GM12878 (cell line): ENCODE measurements around the gene THSD4. TPM values are rescaled to one million over a fixed set of nuclear protein-coding genes. Genes with fewer than 3 reads are reported as not detected.

Experiments used
- ATAC-seq: fragments of 200-7000 bp; cut with Tn5 transposase; 3 replicates; pipeline ENCODE4 v1.9.1; 2020; ENCODE audit warnings: mild to moderate bottlenecking, moderate library complexity
- BruUV-seq: library from RNA; stranded (reverse); fragments of 400-500 nt; replicated peaks from 2 replicates; lab custom pipeline; 2021; lab: Mats Ljungman, UMichigan
- CTCF ChIA-PET: fragments of 300-600 bp; sonication (Branson Sonifier 250); formaldehyde crosslinking; extraction: SDS; loops from one replicate; lab custom pipeline; 2021; ENCODE audit warnings: inconsistent platforms; lab: Yijun Ruan, JAX
- POLR2A ChIA-PET: fragments of 350-600 bp; formaldehyde crosslinking; extraction: SDS; loops from one replicate; lab custom pipeline; 2021; ENCODE audit warnings: inconsistent platforms; lab: Charles Lee
- RAD21 ChIA-PET: fragments of 300-600 bp; sonication (Branson Sonifier 250); formaldehyde crosslinking; loops from one replicate; lab custom pipeline; 2023; ENCODE audit warnings: antibody characterized with exemption; ENCODE audit not compliant: unreplicated experiment; lab: Charles Lee
- SMC1A ChIA-PET: fragments of 300-600 bp; sonication (Branson Sonifier 250); formaldehyde crosslinking; loops from one replicate; lab custom pipeline; 2023; ENCODE audit not compliant: unreplicated experiment, uncharacterized antibody; lab: Charles Lee
- DNase-seq: peaks from one replicate; pipeline ENCODE4 v3.0.0-alpha.2; 2011; ENCODE audit warnings: low read depth, low spot score
- FAIRE-seq: peaks from 3 replicates; lab custom pipeline; 2011; peaks lifted over from hg19 to GRCh38; lab: Jason Lieb, UNC
- H2AFZ ChIP-seq: 2 replicates; pipeline ENCODE4 v1.6.0; 2011; ENCODE audit warnings: low read depth, low read length, control low read depth; ENCODE audit not compliant: control insufficient read depth
- H3K27ac ChIP-seq: 2 replicates; pipeline ENCODE4 v1.5.1; 2011; ENCODE audit warnings: control low read depth; ENCODE audit not compliant: control insufficient read depth, insufficient read depth
- H3K27me3 ChIP-seq, 2 experiments: replicated peaks in 1 of 2; 2 replicates each; pipeline versions ENCODE4 v1.6.0 to v1.6.1; 2011; ENCODE audit warnings: low read length in 1 of 2; ENCODE audit not compliant: control insufficient read depth in 2 of 2, insufficient read depth in 2 of 2
- H3K36me3 ChIP-seq, 2 experiments: 2 replicates each; pipeline ENCODE4 v1.5.1; 2011; ENCODE audit warnings: low read length in 1 of 2; ENCODE audit not compliant: control insufficient read depth in 2 of 2, insufficient read depth in 2 of 2
- H3K4me1 ChIP-seq: 2 replicates; pipeline ENCODE4 v1.6.1; 2011; ENCODE audit warnings: mild to moderate bottlenecking, low read length, moderate library complexity, mixed read lengths; ENCODE audit not compliant: control insufficient read depth, insufficient read depth
- H3K4me2 ChIP-seq: 2 replicates; pipeline ENCODE4 v1.6.0; 2011; ENCODE audit warnings: control low read depth; ENCODE audit not compliant: control insufficient read depth, insufficient read depth
- H3K4me3 ChIP-seq: fragments of 200-600 bp; sonication (generic); 2 replicates; pipeline ENCODE4 v1.5.1; 2016
- H3K79me2 ChIP-seq: 2 replicates; pipeline ENCODE4 v1.6.0; 2011; ENCODE audit warnings: low read length; ENCODE audit not compliant: control insufficient read depth, insufficient read depth
- H3K9ac ChIP-seq: 2 replicates; pipeline ENCODE4 v1.8.0; 2011; ENCODE audit warnings: low read length, control low read depth, mixed read lengths; ENCODE audit not compliant: control insufficient read depth, insufficient read depth
- H3K9me3 ChIP-seq: replicated peaks from 3 replicates; pipeline ENCODE4 v1.5.1; 2011; ENCODE audit warnings: mild to moderate bottlenecking, low read length; ENCODE audit not compliant: control insufficient read depth, insufficient read depth
- H4K20me1 ChIP-seq: 2 replicates; pipeline ENCODE4 v1.6.0; 2011; ENCODE audit not compliant: control insufficient read depth, insufficient read depth
- ESRRA ChIP-seq: IDR thresholded peaks from 2 replicates; pipeline ENCODE4 v1.6.1; 2012; ENCODE audit warnings: mild to moderate bottlenecking, low read length, improper control_type of control experiment
- FOS ChIP-seq: IDR thresholded peaks from 3 replicates; pipeline ENCODE4 v1.6.1; 2011; ENCODE audit warnings: borderline replicate concordance; ENCODE audit not compliant: insufficient read length; ENCODE audit errors: extremely low read depth
- FOXK2 ChIP-seq: fragments of 450-650 bp; IDR thresholded peaks from 2 replicates; pipeline ENCODE4 v1.6.1; 2017; ENCODE audit warnings: mild to moderate bottlenecking, moderate library complexity
- FOXM1 ChIP-seq: IDR thresholded peaks from 2 replicates; pipeline ENCODE4 v1.6.1; 2012; ENCODE audit warnings: low read depth, mild to moderate bottlenecking, inconsistent platforms, low read length, moderate library complexity
- HDAC6 ChIP-seq: fragments of 200-600 bp; sonication (generic); IDR thresholded peaks from one replicate; pipeline ENCODE4 v1.8.0; 2017; ENCODE audit warnings: antibody characterized with exemption; ENCODE audit not compliant: unreplicated experiment
- MTA2 ChIP-seq: fragments of 450-650 bp; IDR thresholded peaks from 2 replicates; pipeline ENCODE4 v1.6.1; 2016; ENCODE audit warnings: low read depth, mild to moderate bottlenecking, moderate library complexity
- POLR2A ChIP-seq: IDR thresholded peaks from 2 replicates; pipeline ENCODE4 v1.6.1; 2011; ENCODE audit warnings: low read depth, mild to moderate bottlenecking, low read length
- SMARCA5 ChIP-seq: fragments of 450-650 bp; IDR thresholded peaks from 2 replicates; pipeline ENCODE4 v1.6.1; 2017; ENCODE audit warnings: mild to moderate bottlenecking
- STAT3 ChIP-seq: IDR thresholded peaks from 2 replicates; pipeline ENCODE4 v1.6.1; 2011; ENCODE audit warnings: low read depth, low read length, improper control_type of control experiment
- TBL1XR1 ChIP-seq: IDR thresholded peaks from 2 replicates; pipeline ENCODE4 v1.6.1; 2012; ENCODE audit warnings: low read depth, low read length, improper control_type of control experiment
- ZNF217 ChIP-seq: fragments of 450-650 bp; IDR thresholded peaks from 2 replicates; pipeline ENCODE4 v1.6.1; 2017; ENCODE audit warnings: antibody characterized with exemption, mild to moderate bottlenecking
- WGBS: methylation state at CpG from one replicate; pipeline ENCODE4 v1.1.6; 2016; ENCODE audit warnings: low lambda C conversion rate; ENCODE audit not compliant: insufficient replicate concordance, insufficient coverage; ENCODE audit errors: missing lambda C conversion rate; 5-methylcytosine and 5-hydroxymethylcytosine counted together
- in situ Hi-C: fragments of 300-500 bp; cut with MboI; formaldehyde crosslinking; loops from 9 replicates; pipeline ENCODE4 v1.14.3; 2018; ENCODE audit warnings: mixed read lengths
- intact Hi-C: fragments of 100-400 bp; cut with micrococcal nuclease; formaldehyde crosslinking; loops from one replicate; pipeline ENCODE4 v1.14.2; 2022; ENCODE audit not compliant: unreplicated experiment
- polyA plus RNA-seq, 11 experiments: library from polyadenylated mRNA; depleted of rRNA in 4 of 11; unstranded in 6 of 11; stranded (reverse) in 5 of 11; fragments of >200 nt; fragmentation: Nextera tagmentation in 4 of 11; fragmentation: Illumina TruSeq in 1 of 11; extraction: Ambion mirVana in 4 of 11; extraction: Trizol in 1 of 11; gene quantifications; 1 replicate in 1 of 11; 2 replicates in 10 of 11; pipeline versions ENCODE4 v1.2.1 to v1.2.3, GENCODE V29; 2011 to 2016; ENCODE audit warnings: inconsistent platforms in 2 of 11, missing spikeins in 2 of 11, low read depth in 1 of 11
- total RNA-seq, 4 experiments: library from RNA; depleted of rRNA in 3 of 4; stranded (reverse); fragments of >200 nt in 3 of 4; fragmentation: Illumina TruSeq in 1 of 4; extraction: Trizol in 1 of 4; gene quantifications; 2 replicates each; pipeline versions ENCODE4 v1.2.1 to v1.2.3, GENCODE V29; 2013 to 2021
- TF ChIP-seq, protein P1 (sequence below): IDR thresholded peaks from 2 replicates; pipeline ENCODE4 v1.6.1; 2012; ENCODE audit warnings: mild to moderate bottlenecking, low read depth, low read length
- TF ChIP-seq, protein P2 (sequence below): fragments of 450-650 bp; IDR thresholded peaks from 2 replicates; pipeline ENCODE4 v1.6.1; 2018; ENCODE audit warnings: borderline replicate concordance, mild to moderate bottlenecking; ENCODE audit not compliant: partially characterized antibody
- TF ChIP-seq, protein P3 (sequence below): IDR thresholded peaks from 2 replicates; pipeline ENCODE4 v1.6.1; 2011; ENCODE audit warnings: mild to moderate bottlenecking, low read depth, low read length, moderate library complexity; ENCODE audit not compliant: insufficient replicate concordance

THSD4 gene
- total and polyA plus RNA-seq, 10 of the 15 experiments (the other 5 are each of a cell fraction or from before 2014, with no cell fraction given): 0.04 to 0.13 (median 0.05) TPM; not detected in 7

DNA sequence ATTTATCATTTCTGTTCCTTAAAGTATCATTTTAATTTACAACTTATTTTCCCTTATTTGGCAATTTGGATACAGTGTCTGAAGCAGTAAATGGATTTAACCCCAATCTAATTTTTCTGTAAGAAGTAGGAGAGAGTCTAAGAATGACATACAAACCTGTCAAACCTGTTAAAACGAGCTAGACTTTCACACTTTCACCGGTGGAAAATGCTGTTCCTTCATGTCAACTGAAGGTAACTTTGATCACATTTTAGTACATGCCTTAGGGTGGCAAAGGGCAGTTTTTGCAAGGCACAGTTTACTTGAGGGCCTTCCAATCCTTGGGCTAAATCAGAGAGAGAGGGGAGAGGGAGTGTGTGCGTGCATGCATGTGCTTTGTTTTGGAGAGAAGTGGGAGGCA, 221.4 kb downstream of the THSD4 start (continued):
- TF ChIP-seq, protein P1, sequence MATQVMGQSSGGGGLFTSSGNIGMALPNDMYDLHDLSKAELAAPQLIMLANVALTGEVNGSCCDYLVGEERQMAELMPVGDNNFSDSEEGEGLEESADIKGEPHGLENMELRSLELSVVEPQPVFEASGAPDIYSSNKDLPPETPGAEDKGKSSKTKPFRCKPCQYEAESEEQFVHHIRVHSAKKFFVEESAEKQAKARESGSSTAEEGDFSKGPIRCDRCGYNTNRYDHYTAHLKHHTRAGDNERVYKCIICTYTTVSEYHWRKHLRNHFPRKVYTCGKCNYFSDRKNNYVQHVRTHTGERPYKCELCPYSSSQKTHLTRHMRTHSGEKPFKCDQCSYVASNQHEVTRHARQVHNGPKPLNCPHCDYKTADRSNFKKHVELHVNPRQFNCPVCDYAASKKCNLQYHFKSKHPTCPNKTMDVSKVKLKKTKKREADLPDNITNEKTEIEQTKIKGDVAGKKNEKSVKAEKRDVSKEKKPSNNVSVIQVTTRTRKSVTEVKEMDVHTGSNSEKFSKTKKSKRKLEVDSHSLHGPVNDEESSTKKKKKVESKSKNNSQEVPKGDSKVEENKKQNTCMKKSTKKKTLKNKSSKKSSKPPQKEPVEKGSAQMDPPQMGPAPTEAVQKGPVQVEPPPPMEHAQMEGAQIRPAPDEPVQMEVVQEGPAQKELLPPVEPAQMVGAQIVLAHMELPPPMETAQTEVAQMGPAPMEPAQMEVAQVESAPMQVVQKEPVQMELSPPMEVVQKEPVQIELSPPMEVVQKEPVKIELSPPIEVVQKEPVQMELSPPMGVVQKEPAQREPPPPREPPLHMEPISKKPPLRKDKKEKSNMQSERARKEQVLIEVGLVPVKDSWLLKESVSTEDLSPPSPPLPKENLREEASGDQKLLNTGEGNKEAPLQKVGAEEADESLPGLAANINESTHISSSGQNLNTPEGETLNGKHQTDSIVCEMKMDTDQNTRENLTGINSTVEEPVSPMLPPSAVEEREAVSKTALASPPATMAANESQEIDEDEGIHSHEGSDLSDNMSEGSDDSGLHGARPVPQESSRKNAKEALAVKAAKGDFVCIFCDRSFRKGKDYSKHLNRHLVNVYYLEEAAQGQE: no peak
- TF ChIP-seq HDAC6 (no peak), POLR2A (no peak)
- TF ChIP-seq, all 136 proteins: peak for 0

DNA sequence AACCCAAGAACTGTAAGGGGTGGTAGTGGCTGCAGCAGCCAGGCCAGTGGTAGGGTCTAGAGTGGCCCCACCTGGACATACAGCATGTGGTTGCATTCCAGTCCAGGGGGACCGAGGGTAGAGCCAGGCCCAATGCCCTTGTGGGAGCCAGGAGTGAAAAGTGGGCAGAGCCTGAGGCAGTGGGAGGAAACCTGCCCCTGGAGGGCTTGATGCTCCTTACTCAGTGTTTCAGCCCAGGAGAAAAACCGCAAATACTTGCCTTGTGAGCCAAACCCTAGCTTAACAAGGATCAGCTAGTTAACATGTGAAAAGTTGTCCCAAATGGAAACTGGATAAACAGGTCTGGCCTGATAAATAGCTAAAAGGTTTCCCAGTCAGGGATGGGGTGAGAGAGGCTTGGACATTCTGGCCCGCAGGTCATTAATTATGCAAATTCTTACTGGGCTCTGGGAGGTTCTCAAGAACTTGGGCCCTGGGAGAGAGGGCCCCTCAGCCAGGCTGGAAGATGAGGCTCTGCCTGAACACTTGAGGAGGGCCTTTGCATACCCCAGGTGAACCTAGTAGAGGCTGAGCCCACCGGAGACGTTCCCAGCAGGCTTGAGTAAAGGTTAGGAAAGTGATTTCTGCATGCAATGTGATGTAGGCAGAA, 222.1 kb downstream of the THSD4 start:
- CTCF ChIA-PET: interaction anchor here (0.6 kb wide), 1 partner anchor 95 kb away, joined by 3 read pairs; no protein-coding TSS in a partner anchor
- no peak overlapping the region for H2AFZ ChIP-seq
- H3K4me3 ChIP-seq: no peak overlapping the region
- no peaks in the 10 kb centered on the region for H3K27me3 ChIP-seq
- BruUV-seq: no TSS peak
- 30% methylated on average over 5 of the region's 5 CpGs for WGBS
- no peak for ATAC-seq
- no peaks in the 10 kb centered on the region for H3K9me3 ChIP-seq
- RAD21 ChIA-PET: no interaction called here
- intact Hi-C loops: no loop called here
- H4K20me1 ChIP-seq: no peaks in the 10 kb centered on the region
- in situ Hi-C loops: no loop called here
- H3K27ac ChIP-seq: no peak overlapping the region
- no peak overlapping the region for H3K4me2 ChIP-seq
- DNase-seq: no peak
- POLR2A ChIA-PET: no interaction called here
- H3K36me3 ChIP-seq: no peaks in the 10 kb centered on the region
- SMC1A ChIA-PET: no interaction called here
- no peaks in the 10 kb centered on the region for H3K79me2 ChIP-seq
- peaks cover 3% of the 10 kb centered on the region for H3K4me1 ChIP-seq
- no peak overlapping the region for H3K9ac ChIP-seq
- no peak for FAIRE-seq
- no peak for TF ChIP-seq MTA2
- no peak for TF ChIP-seq FOS
- no peak for TF ChIP-seq ESRRA
- TF ChIP-seq, protein P2, sequence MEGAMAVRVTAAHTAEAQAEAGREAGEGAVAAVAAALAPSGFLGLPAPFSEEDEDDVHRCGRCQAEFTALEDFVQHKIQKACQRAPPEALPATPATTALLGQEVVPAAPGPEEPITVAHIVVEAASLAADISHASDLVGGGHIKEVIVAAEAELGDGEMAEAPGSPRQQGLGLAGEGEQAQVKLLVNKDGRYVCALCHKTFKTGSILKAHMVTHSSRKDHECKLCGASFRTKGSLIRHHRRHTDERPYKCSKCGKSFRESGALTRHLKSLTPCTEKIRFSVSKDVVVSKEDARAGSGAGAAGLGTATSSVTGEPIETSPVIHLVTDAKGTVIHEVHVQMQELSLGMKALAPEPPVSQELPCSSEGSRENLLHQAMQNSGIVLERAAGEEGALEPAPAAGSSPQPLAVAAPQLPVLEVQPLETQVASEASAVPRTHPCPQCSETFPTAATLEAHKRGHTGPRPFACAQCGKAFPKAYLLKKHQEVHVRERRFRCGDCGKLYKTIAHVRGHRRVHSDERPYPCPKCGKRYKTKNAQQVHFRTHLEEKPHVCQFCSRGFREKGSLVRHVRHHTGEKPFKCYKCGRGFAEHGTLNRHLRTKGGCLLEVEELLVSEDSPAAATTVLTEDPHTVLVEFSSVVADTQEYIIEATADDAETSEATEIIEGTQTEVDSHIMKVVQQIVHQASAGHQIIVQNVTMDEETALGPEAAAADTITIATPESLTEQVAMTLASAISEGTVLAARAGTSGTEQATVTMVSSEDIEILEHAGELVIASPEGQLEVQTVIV: no peak
- no peak for TF ChIP-seq STAT3
- no peak for TF ChIP-seq FOXK2
- no peak for TF ChIP-seq FOXM1
- no peak for TF ChIP-seq SMARCA5
- TF ChIP-seq ZNF217: no peak
- no peak for TF ChIP-seq TBL1XR1
- TF ChIP-seq, protein P3, sequence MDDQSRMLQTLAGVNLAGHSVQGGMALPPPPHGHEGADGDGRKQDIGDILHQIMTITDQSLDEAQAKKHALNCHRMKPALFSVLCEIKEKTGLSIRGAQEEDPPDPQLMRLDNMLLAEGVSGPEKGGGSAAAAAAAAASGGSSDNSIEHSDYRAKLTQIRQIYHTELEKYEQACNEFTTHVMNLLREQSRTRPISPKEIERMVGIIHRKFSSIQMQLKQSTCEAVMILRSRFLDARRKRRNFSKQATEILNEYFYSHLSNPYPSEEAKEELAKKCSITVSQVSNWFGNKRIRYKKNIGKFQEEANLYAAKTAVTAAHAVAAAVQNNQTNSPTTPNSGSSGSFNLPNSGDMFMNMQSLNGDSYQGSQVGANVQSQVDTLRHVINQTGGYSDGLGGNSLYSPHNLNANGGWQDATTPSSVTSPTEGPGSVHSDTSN: no peak
